ENCODE data around the gene PPY.
"Not testable (repeated sequence)": the region's sequence is repeated elsewhere in the genome, so short reads cannot be mapped to it uniquely, and the experiment has no call there.

PPY gene

GRCh38 chr17:43935204-43935925 is 6.9 kb downstream of the PPY start:
- H3K9ac ChIP-seq (ENCODE audit: low read length in 5 of 5), result no peak overlapping the region
- no peaks in the 10 kb centered on the region for H3K9me3 ChIP-seq (ENCODE audit: control insufficient read depth in 5 of 5, low read length in 5 of 5)
- H3K27ac ChIP-seq (ENCODE audit: low read depth, low read length), result no peak overlapping the region
- H3K36me3 ChIP-seq (ENCODE audit: control insufficient read depth in 5 of 5, insufficient read depth in 5 of 5, low read length in 5 of 5), result no peaks in the 10 kb centered on the region
- H3K27me3 ChIP-seq (ENCODE audit: control insufficient read depth in 5 of 5, insufficient read depth in 4 of 5, low read length in 5 of 5), result peaks cover 3 to 30% (median 19%) of the 10 kb centered on the region in 5 donors
- no peak overlapping the region for H3K4me3 ChIP-seq (ENCODE audit: low read depth in 1 of 5, low read length in 5 of 5)
- H3K4me1 ChIP-seq (ENCODE audit: control insufficient read depth in 5 of 5, insufficient read depth in 5 of 5, low read length in 5 of 5), result peaks cover 0 to 7% (median 4%) of the 10 kb centered on the region in 5 donors

GRCh38 chr17:43932923-43933322 is 9.4 kb downstream of the PPY start:
- Histone ChIP-seq H3K27me3 (ENCODE audit: control insufficient read depth in 5 of 5, insufficient read depth in 4 of 5, low read length in 5 of 5) (peaks cover 4 to 17% (median 12%) of the 10 kb centered on the region in 5 donors), H3K36me3 (ENCODE audit: control insufficient read depth in 5 of 5, insufficient read depth in 5 of 5, low read length in 5 of 5) (no peaks in the 10 kb centered on the region), H3K27ac (ENCODE audit: low read depth, low read length) (no peak overlapping the region), H3K9ac (ENCODE audit: low read length in 5 of 5) (no peak overlapping the region), H3K9me3 (ENCODE audit: control insufficient read depth in 5 of 5, low read length in 5 of 5) (no peaks in the 10 kb centered on the region), H3K4me3 (ENCODE audit: low read depth in 1 of 5, low read length in 5 of 5) (no peak overlapping the region), H3K4me1 (ENCODE audit: control insufficient read depth in 5 of 5, insufficient read depth in 5 of 5, low read length in 5 of 5) (peaks cover 0 to 7% (median 1%) of the 10 kb centered on the region in 5 donors)

- Histone ChIP-seq H3K4me1 (ENCODE audit: control insufficient read depth in 5 of 5, insufficient read depth in 5 of 5, low read length in 5 of 5) (peaks cover 0 to 8% (median 5%) of the 10 kb centered on the region in 5 donors), H3K36me3 (ENCODE audit: control insufficient read depth in 5 of 5, insufficient read depth in 5 of 5, low read length in 5 of 5) (no peaks in the 10 kb centered on the region), H3K27me3 (ENCODE audit: control insufficient read depth in 5 of 5, insufficient read depth in 4 of 5, low read length in 5 of 5) (peaks cover 4 to 20% (median 9%) of the 10 kb centered on the region in 5 donors), H3K9ac (ENCODE audit: low read length in 5 of 5) (no peak overlapping the region), H3K4me3 (ENCODE audit: low read depth in 1 of 5, low read length in 5 of 5) (no peak overlapping the region), H3K27ac (ENCODE audit: low read depth, low read length) (no peak overlapping the region), H3K9me3 (ENCODE audit: control insufficient read depth in 5 of 5, low read length in 5 of 5) (no peaks in the 10 kb centered on the region)
These were observed 9.9 kb downstream of the PPY start for GRCh38 chr17:43932357-43932756.

- no peaks in the 10 kb centered on the region for H3K36me3 ChIP-seq (ENCODE audit: control insufficient read depth in 5 of 5, insufficient read depth in 5 of 5, low read length in 5 of 5)
- no peak overlapping the region for H3K9ac ChIP-seq (ENCODE audit: low read length in 5 of 5)
- peaks cover 2 to 15% (median 10%) of the 10 kb centered on the region in 5 donors for H3K4me1 ChIP-seq (ENCODE audit: control insufficient read depth in 5 of 5, insufficient read depth in 5 of 5, low read length in 5 of 5)
- H3K4me3 ChIP-seq (ENCODE audit: low read depth in 1 of 5, low read length in 5 of 5), result no peak overlapping the region
- no peaks in the 10 kb centered on the region for H3K9me3 ChIP-seq (ENCODE audit: control insufficient read depth in 5 of 5, low read length in 5 of 5)
- no peak overlapping the region for H3K27ac ChIP-seq (ENCODE audit: low read depth, low read length)
- H3K27me3 ChIP-seq (ENCODE audit: control insufficient read depth in 5 of 5, insufficient read depth in 4 of 5, low read length in 5 of 5), result peaks cover 4 to 26% (median 14%) of the 10 kb centered on the region in 5 donors
These were observed 11.2 kb downstream of the PPY start for GRCh38 chr17:43931062-43931571.

- Histone ChIP-seq H3K9ac (ENCODE audit: low read length in 5 of 5) (no peak overlapping the region), H3K27ac (ENCODE audit: low read depth, low read length) (no peak overlapping the region), H3K4me1 (ENCODE audit: control insufficient read depth in 5 of 5, insufficient read depth in 5 of 5, low read length in 5 of 5) (peaks cover 2 to 15% (median 10%) of the 10 kb centered on the region in 5 donors), H3K27me3 (ENCODE audit: control insufficient read depth in 5 of 5, insufficient read depth in 4 of 5, low read length in 5 of 5) (peaks cover 4 to 40% (median 22%) of the 10 kb centered on the region in 5 donors), H3K4me3 (ENCODE audit: low read depth in 1 of 5, low read length in 5 of 5) (no peak overlapping the region), H3K36me3 (ENCODE audit: control insufficient read depth in 5 of 5, insufficient read depth in 5 of 5, low read length in 5 of 5) (no peaks in the 10 kb centered on the region), H3K9me3 (ENCODE audit: control insufficient read depth in 5 of 5, low read length in 5 of 5) (no peaks in the 10 kb centered on the region)
These were observed 13.7 kb downstream of the PPY start for GRCh38 chr17:43928609-43929008.

GRCh38 chr17:43927929-43928328 is 14.3 kb downstream of the PPY start:
- not testable (repeated sequence) for H3K27ac ChIP-seq (ENCODE audit: low read depth, low read length); H3K9ac ChIP-seq (ENCODE audit: low read length in 5 of 5); H3K36me3 ChIP-seq (ENCODE audit: control insufficient read depth in 5 of 5, insufficient read depth in 5 of 5, low read length in 5 of 5); H3K9me3 ChIP-seq (ENCODE audit: control insufficient read depth in 5 of 5, low read length in 5 of 5)
- Histone ChIP-seq H3K4me1 (ENCODE audit: control insufficient read depth in 5 of 5, insufficient read depth in 5 of 5, low read length in 5 of 5) (peaks cover 2 to 15% (median 10%) of the 10 kb centered on the region in 5 donors), H3K4me3 (ENCODE audit: low read depth in 1 of 5, low read length in 5 of 5) (peak overlapping the region in 4 of 5 donors; percentile 40 to 67 (median 62)), H3K27me3 (ENCODE audit: control insufficient read depth in 5 of 5, insufficient read depth in 4 of 5, low read length in 5 of 5) (peaks cover 7 to 40% (median 20%) of the 10 kb centered on the region in 5 donors)

- Histone ChIP-seq H3K4me3 (ENCODE audit: low read depth in 1 of 5, low read length in 5 of 5) (peak overlapping the region; percentile 57 to 67 (median 61)), H3K36me3 (ENCODE audit: control insufficient read depth in 5 of 5, insufficient read depth in 5 of 5, low read length in 5 of 5) (no peaks in the 10 kb centered on the region)
These were observed 15.0 kb downstream of the PPY start for GRCh38 chr17:43927060-43927864.

GRCh38 chr17:43924558-43924957 is 17.7 kb downstream of the PPY start:
- Histone ChIP-seq H3K27me3 (ENCODE audit: control insufficient read depth in 5 of 5, insufficient read depth in 4 of 5, low read length in 5 of 5) (peaks cover 3 to 42% (median 22%) of the 10 kb centered on the region in 5 donors), H3K36me3 (ENCODE audit: control insufficient read depth in 5 of 5, insufficient read depth in 5 of 5, low read length in 5 of 5) (no peaks in the 10 kb centered on the region)

More at GRCh38 chr17:43927060-43927864, 15.0 kb downstream of the PPY start:
- H3K9ac ChIP-seq (ENCODE audit: low read length in 5 of 5), result peak overlapping the region in 2 of 5 donors; percentile 43 to 59
- H3K27ac ChIP-seq (ENCODE audit: low read depth, low read length), result no peak overlapping the region
- peaks cover 7 to 34% (median 15%) of the 10 kb centered on the region in 5 donors for H3K27me3 ChIP-seq (ENCODE audit: control insufficient read depth in 5 of 5, insufficient read depth in 4 of 5, low read length in 5 of 5)
- H3K9me3 ChIP-seq (ENCODE audit: control insufficient read depth in 5 of 5, low read length in 5 of 5), result no peaks in the 10 kb centered on the region
- peaks cover 2 to 15% (median 10%) of the 10 kb centered on the region in 5 donors for H3K4me1 ChIP-seq (ENCODE audit: control insufficient read depth in 5 of 5, insufficient read depth in 5 of 5, low read length in 5 of 5)

GRCh38 chr17:43920500-43921095 is 21.7 kb downstream of the PPY start:
- peaks cover 0 to 25% (median 11%) of the 10 kb centered on the region in 5 donors for H3K27me3 ChIP-seq (ENCODE audit: control insufficient read depth in 5 of 5, insufficient read depth in 4 of 5, low read length in 5 of 5)
- no peak overlapping the region for H3K4me3 ChIP-seq (ENCODE audit: low read depth in 1 of 5, low read length in 5 of 5)

More at GRCh38 chr17:43924558-43924957, 17.7 kb downstream of the PPY start:
- no peak overlapping the region for H3K9ac ChIP-seq (ENCODE audit: low read length in 5 of 5)
- H3K4me3 ChIP-seq (ENCODE audit: low read depth in 1 of 5, low read length in 5 of 5), result no peak overlapping the region
- no peaks in the 10 kb centered on the region for H3K9me3 ChIP-seq (ENCODE audit: control insufficient read depth in 5 of 5, low read length in 5 of 5)
- H3K27ac ChIP-seq (ENCODE audit: low read depth, low read length), result no peak overlapping the region
- H3K4me1 ChIP-seq (ENCODE audit: control insufficient read depth in 5 of 5, insufficient read depth in 5 of 5, low read length in 5 of 5), result peaks cover 2 to 15% (median 10%) of the 10 kb centered on the region in 5 donors

More at GRCh38 chr17:43920500-43921095, 21.7 kb downstream of the PPY start:
- Histone ChIP-seq H3K4me1 (ENCODE audit: control insufficient read depth in 5 of 5, insufficient read depth in 5 of 5, low read length in 5 of 5) (peaks cover 1 to 13% (median 11%) of the 10 kb centered on the region in 5 donors), H3K9ac (ENCODE audit: low read length in 5 of 5) (no peak overlapping the region), H3K9me3 (ENCODE audit: control insufficient read depth in 5 of 5, low read length in 5 of 5) (no peaks in the 10 kb centered on the region), H3K36me3 (ENCODE audit: control insufficient read depth in 5 of 5, insufficient read depth in 5 of 5, low read length in 5 of 5) (no peaks in the 10 kb centered on the region), H3K27ac (ENCODE audit: low read depth, low read length) (no peak overlapping the region)

Data from subcutaneous abdominal adipose tissue (tissue), 5 donors.